HG02852 (cell line): ENCODE data around the gene WDR86.

Experiments used
- ATAC-seq: cut with Tn5 transposase; IDR thresholded peaks from one replicate; pipeline ENCODE4 v1.9.1; 2021; ENCODE audit warnings: mild to moderate bottlenecking, moderate library complexity; ENCODE audit not compliant: unreplicated experiment

Gene WDR86

GRCh38 chr7:151440799-151441445 is 31.1 kb upstream of the WDR86 start:
- no peak for ATAC-seq

GRCh38 chr7:151439855-151440798 is 30.3 kb upstream of the WDR86 start, which contains the start of gene CRYGN:
Gene CRYGN, minus strand, starts transcription at chr7:151440141. Its CDS starts 224 bp downstream, at chr7:151439917.
- no peak for ATAC-seq

GRCh38 chr7:151438864-151439601 is 29.2 kb upstream of the WDR86 start:
- no peak for ATAC-seq

- no peak for ATAC-seq
These were observed 28.2 kb upstream of the WDR86 start for GRCh38 chr7:151437866-151438516.

DNA sequence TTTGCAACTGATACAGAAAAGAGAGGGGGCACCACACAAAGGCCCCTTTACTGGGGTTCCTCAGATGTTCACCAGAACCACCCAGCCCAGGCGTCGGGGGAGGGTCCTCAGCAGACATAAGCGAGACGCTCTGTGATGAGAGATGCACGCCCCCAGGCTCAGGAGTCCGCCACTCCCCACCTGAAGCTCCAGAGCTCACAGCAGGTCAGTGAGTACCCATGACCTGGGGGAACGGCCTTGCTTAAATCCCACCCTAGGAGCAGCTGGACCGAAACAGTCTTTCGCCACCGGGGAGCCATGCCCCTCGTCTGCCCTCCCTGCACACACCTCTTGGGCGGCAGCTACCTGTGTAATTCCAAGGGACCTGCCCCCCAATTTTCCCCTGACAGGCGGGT is 27.3 kb upstream of the WDR86 start:
- no peak for ATAC-seq

GRCh38 chr7:151436446-151437158 is 26.8 kb upstream of the WDR86 start:
- ATAC-seq, result no peak

GRCh38 chr7:151435971-151436370 is 26.1 kb upstream of the WDR86 start:
- no peak for ATAC-seq

GRCh38 chr7:151435103-151435916 is 25.5 kb upstream of the WDR86 start:
- no peak for ATAC-seq

GRCh38 chr7:151434549-151434948 is 24.7 kb upstream of the WDR86 start:
- no peak for ATAC-seq

DNA sequence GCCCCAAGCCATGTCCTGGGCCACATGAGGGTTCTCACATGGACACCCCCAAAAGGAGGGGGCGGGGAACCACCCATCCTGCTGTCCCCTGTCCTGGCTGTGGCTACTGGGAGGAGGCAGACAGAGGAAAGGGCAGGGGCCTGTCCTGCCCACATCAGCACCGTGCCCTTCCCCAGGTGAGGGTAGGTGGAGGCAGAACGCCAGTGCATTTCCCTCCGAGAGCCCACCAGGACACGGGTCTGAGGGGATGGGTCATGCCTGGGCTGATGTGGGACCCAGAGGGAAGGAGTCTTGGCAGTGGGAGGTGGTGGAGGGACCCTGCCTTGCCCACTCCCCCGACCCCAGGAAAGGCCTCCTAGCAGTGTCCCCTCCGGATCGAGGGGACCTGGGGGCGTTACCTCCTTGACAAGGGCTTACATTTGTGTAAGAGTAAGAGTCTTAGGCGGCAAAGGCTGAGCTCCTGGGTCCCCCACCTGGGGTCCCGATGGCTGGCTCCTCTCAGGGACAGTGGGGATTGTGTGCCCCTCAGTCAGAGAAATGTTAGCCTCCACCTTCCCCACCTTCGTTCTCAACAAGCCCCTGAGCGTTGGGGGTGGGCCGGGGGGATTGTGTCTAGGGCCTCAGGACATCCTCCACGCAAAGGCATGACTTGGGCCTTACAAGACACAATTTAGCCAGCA is 24.0 kb upstream of the WDR86 start:
- ATAC-seq, result no peak

DNA sequence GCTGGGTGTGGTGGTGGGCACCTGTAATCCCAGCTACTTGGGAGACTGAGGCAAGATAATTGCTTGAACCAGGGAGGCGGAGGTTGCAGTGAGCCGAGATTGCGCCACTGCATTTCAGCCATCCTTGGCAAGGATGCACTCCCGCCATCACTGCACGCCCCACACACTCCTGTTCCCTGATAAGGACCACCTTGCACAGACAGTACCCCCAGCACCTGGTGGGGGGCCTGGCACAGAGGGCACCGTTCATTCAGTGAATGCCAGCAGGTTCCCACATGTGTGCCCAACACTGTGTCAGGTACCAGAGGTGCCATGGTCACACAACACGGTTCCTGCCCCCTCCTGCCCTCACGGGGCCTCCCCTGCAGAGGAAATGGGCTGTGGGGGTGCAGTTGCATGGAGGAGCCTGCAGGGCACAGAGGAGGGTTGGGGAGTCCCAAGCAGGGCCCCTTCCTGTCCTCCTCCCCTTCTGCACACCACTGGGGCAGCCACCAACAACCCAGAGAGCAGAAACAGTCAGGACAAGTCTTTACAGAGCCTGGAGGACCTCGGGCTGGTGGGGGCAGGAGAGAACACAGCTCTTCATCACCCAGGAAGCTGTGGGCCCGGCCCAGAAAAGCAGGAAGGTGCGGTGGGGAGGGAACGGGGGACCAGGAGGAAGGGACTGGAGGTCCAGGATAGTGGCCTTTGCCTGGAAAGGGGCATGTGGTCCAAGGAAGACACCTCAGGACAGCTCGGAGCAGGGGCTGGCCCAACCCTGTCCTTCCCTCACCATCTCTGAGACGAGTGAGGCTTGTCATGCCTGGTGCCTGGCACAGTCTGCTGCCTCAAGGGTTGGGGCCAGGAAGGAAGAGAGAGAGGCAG is 23.1 kb upstream of the WDR86 start:
- ATAC-seq, result no peak

- ATAC-seq, result no peak
These were observed 22.0 kb upstream of the WDR86 start for GRCh38 chr7:151431768-151432311.

DNA sequence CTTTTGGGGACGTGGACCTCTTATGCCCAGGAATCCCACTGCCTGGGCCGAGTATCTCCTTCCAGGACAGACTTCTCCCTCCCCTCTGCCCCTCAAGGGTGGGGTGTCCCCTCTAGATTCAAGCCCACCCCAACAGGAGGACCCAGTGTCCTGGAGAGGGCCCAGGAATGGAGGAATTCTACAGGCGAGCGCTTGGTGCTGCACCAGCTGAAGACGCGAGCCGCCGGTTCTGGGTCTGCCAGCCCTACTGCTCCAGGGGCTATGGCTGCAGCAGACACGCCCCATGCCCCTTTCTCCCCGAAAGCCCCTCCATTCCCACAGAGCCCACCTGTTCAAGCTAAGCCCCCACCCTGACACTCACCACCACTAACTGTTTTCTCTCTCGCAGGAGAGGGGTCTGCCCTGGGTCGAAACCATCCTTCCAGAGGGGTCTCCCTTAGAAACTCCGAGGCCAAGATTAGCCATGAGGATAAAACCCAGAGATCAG is 21.5 kb upstream of the WDR86 start:
- ATAC-seq, result no peak

GRCh38 chr7:151430391-151431205 is 20.8 kb upstream of the WDR86 start:
- ATAC-seq, result no peak

DNA sequence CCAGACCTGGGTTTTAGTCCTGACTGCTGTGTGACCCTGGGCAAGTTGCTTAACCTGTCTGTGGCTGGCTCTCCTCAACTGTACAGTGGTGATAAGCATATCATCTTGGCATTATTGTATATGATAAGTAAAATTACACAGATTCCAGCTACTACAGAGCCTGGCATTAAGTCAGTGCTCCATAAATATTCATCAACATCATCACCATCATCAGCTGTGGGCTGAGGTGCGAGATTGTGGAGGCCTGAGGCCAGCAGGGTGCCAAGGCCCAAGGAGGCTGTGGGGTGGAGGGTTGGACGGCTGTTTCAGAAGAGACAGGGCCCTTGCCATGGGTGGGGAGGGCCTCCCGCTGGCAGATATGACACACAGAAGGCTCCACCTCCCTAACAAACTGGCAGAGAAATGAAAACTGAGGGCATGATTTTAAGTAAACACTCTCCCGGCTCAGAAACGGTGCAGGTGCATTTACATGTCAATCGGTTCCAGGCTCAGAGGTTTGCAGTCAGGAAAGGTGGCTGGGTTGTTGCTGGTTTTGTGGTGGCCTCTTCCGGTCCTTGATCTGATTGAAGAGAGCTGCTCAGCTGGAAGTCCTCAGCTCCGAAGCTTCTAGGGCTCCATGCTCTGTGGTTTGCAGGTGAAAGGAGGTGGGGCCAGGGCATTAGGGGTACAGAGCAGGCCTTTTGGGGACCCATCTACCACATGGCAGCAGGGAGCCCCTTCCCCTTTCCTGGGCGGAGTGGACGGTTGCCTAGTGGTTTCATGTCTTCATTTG is 19.9 kb upstream of the WDR86 start:
- no peak for ATAC-seq

DNA sequence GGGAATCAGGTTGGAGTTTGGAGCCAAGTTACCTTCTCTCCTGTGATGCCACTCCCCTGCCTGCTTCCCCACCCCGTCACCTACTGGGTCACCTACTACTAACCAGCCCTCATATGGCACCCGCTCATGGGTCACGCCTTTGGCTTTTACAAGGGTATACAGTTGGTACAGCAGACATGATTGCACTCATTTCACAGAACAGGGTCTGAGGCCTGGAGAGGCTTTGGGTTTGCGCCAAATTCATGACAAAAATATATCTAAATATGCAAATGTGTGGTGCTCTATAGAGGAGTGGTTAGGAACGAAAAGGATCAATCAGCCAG is 19.4 kb upstream of the WDR86 start:
- ATAC-seq, result no peak
